AG04449 (cell line): Measurements from ENCODE around the gene CHD5.

ENCODE experiments used
- CTCF ChIA-PET: fragments of 350-600 bp; formaldehyde crosslinking; extraction: SDS; loops from one replicate; lab custom pipeline; 2021; ENCODE audit warnings: antibody characterized with exemption; lab: Yijun Ruan, JAX
- POLR2A ChIA-PET: fragments of 400-600, 350-600 bp; formaldehyde crosslinking; extraction: SDS; loops from one replicate; lab custom pipeline; 2020; ENCODE audit warnings: antibody characterized with exemption, inconsistent platforms; lab: Yijun Ruan, JAX
- DNase-seq: peaks from one replicate; pipeline ENCODE4 v3.0.0-alpha.2; 2010; ENCODE audit warnings: low read depth, low spot score
- H3K4me3 ChIP-seq: 2 replicates; pipeline ENCODE4 v1.5.1; 2011; ENCODE audit warnings: low read depth, mild to moderate bottlenecking, control low read depth, low read length
- TF ChIP-seq, protein P1 (sequence below): IDR thresholded peaks from one replicate; pipeline ENCODE4 v1.5.1; 2011; ENCODE audit warnings: mild to moderate bottlenecking, moderate library complexity, low read length, control low read depth, inconsistent platforms; ENCODE audit not compliant: insufficient read depth; ENCODE audit errors: missing control alignments

The CHD5 gene

DNA sequence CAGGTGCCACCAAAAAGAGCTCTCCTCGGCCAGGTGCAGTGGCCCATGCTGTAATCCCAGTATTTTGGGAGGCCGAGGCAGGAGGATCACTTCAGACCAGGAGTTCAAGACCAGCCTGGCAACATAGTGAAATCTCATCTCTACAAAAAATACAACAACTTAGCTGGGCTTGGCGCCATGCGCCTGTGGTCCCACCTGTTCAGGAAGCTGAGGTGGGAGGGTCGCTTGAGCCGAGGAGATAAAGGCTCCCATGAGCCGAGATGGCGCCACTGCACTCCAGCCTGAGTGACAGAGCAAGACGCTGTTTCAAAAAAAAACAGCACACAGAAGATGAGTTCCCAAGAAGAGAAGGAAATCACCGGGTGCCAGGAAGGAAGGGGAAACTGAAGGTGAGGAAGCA lies 67.0 kb downstream of the CHD5 start:
- TF ChIP-seq, protein P1, sequence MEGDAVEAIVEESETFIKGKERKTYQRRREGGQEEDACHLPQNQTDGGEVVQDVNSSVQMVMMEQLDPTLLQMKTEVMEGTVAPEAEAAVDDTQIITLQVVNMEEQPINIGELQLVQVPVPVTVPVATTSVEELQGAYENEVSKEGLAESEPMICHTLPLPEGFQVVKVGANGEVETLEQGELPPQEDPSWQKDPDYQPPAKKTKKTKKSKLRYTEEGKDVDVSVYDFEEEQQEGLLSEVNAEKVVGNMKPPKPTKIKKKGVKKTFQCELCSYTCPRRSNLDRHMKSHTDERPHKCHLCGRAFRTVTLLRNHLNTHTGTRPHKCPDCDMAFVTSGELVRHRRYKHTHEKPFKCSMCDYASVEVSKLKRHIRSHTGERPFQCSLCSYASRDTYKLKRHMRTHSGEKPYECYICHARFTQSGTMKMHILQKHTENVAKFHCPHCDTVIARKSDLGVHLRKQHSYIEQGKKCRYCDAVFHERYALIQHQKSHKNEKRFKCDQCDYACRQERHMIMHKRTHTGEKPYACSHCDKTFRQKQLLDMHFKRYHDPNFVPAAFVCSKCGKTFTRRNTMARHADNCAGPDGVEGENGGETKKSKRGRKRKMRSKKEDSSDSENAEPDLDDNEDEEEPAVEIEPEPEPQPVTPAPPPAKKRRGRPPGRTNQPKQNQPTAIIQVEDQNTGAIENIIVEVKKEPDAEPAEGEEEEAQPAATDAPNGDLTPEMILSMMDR = no peak
- POLR2A ChIA-PET = no interaction called here
- CTCF ChIA-PET = interaction anchor here (0.7 to 1.2 kb wide), 4 partner anchors 28 to 167 kb away, joined by 3 read pairs; no protein-coding TSS in a partner anchor

DNA sequence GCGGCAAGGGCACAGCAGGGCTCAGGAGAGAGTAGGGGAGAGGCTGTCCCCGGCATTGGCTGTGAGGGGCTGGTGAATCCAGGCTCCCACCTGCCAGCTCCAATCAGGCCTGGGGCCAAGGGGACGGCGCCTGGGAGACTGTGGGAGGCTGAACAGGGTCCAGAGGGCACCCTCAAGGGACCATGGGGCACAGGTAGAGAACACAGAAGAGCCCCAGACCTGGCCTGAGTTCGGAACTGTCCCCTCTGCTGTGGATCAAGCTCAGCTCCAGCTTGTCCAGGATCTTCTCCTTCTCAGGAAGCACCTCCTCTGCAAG lies 67.5 kb downstream of the CHD5 start:
- H3K4me3 ChIP-seq = no peak overlapping the region
- ChIA-PET POLR2A (no interaction called here), CTCF (interaction anchor here (0.9 to 1.2 kb wide), 2 partner anchors 28 to 168 kb away, joined by 3 read pairs; no protein-coding TSS in a partner anchor)
- TF ChIP-seq, protein P1 = no peak
- no peak for DNase-seq

More for the DNA sequence above, 67.0 kb downstream of the CHD5 start:
- DNase-seq = no peak
- H3K4me3 ChIP-seq = no peak overlapping the region

- TF ChIP-seq, protein P1 = no peak
- CTCF ChIA-PET = interaction anchor here (0.9 to 1.2 kb wide), 2 partner anchors 29 to 168 kb away, joined by 3 read pairs; no protein-coding TSS in a partner anchor
- DNase-seq = no peak
- no peak overlapping the region for H3K4me3 ChIP-seq
- POLR2A ChIA-PET = no interaction called here
Measured at GRCh38 chr1:6111991-6112689, 68.0 kb downstream of the CHD5 start.

- DNase-seq = no peak
- H3K4me3 ChIP-seq = no peak overlapping the region
- CTCF ChIA-PET = no interaction called here
- POLR2A ChIA-PET = no interaction called here
- TF ChIP-seq, protein P1 = no peak
Measured at GRCh38 chr1:6111571-6111970, 68.5 kb downstream of the CHD5 start.

DNA sequence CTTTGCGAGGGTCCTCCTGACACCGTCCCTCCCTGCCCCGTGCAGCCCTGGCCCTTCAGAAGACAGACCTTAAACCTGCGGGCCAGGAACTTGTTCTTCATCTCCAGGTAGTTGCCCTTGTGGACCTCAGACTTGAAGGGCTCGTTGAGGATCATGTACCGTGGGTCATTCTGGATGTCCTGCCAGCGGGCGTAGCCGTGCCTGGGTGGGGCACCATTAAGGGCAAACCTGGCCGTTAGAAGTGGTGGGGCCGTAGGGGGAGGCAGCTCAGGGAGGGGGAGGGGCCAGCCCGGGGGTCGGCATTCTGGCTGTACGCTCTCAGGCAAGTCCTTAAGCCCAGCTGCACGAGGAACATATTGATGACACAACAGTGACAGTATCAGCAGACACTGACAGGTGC lies 69.8 kb downstream of the CHD5 start:
- H3K4me3 ChIP-seq = no peak overlapping the region
- POLR2A ChIA-PET = no interaction called here
- no peak for DNase-seq
- TF ChIP-seq, protein P1 = no peak
- CTCF ChIA-PET = interaction anchor here (1.1 kb wide), 1 partner anchor 132 kb away, joined by 3 read pairs; no protein-coding TSS in a partner anchor

DNA sequence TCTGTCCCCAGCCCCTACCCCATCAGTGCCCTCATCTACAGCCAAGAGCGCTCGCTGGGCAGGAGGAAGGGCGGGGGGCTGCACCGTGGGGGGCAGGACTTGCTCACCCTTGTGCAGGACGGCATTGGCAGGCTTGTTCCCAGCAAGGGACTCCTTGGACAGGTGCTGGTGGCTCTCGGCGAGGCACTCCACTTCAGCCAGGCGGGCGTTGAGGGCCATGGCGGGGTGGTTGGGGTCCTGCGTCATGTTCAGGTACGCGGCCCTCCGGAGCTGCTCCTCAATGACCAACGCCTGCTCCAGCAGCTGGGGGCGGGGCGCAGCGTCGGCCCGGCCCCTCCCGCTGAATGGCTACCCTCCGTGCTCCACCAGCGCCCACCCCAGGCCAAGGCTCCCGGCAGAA lies 70.4 kb downstream of the CHD5 start:
- CTCF ChIA-PET = interaction anchor here (1.1 to 1.8 kb wide), 5 partner anchors 11 to 249 kb away, joined by 3 to 12 read pairs (median 3); no protein-coding TSS in a partner anchor

More for the DNA sequence above, 70.4 kb downstream of the CHD5 start:
- TF ChIP-seq, protein P1 = no peak
- DNase-seq = no peak
- POLR2A ChIA-PET = no interaction called here
- no peak overlapping the region for H3K4me3 ChIP-seq
